ENCODE data around the gene PYROXD2. TPM values are rescaled to one million over a fixed set of nuclear protein-coding genes. Genes with fewer than 3 reads are reported as not detected.

The PYROXD2 gene
- total RNA-seq, 1 donor from 2014 or later: 7.1 TPM

DNA sequence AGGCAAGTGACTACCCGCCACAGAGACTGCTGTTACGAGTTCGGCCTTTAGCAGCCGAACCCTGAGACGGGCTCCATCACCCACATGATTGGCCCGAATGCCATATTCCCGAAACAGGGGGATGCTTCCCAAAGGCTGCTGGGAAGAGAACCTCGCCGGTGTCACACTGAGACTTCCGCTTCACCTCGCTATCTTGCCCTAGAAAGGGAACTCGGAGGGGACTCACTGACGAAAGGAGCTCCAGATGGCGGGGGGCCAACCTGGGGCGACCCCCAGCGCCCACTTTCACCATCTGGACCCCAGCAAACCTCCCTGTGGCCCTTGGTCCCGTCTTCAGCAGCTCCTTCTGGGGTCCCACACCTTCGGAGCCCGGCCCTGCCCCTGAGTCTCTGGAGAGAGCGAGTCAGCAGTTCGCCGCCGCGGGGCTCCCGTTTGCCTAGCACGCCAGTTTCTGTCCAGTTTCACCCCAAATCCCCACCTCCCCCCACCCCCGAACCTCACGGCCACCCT, 31.2 kb upstream of the PYROXD2 start:
- intact Hi-C loops (cut with DNase I): loop anchor here (5.0 to 10.0 kb wide), 2 partner anchors 179 to 691 kb away; partner anchors contain the start of gene LOXL4
- H3K9me3 ChIP-seq: no peaks in the 10 kb centered on the region
- H3K4me3 ChIP-seq: peak overlapping the region; percentile 62 to 65
- peak overlapping the region; percentile 92 for H3K27ac ChIP-seq
- no peaks in the 10 kb centered on the region for H3K27me3 ChIP-seq
- H3K4me1 ChIP-seq: peaks cover 8% of the 10 kb centered on the region
- DNase-seq (ENCODE audit: extremely low spot score in 2 of 2): no peak
- no peak for TF ChIP-seq POLR2A (IDR thresholded peaks at IDR 0.05)
- TF ChIP-seq CTCF (IDR thresholded peaks at IDR 0.05): no peak
- no peak for TF ChIP-seq POLR2AphosphoS5 (IDR thresholded peaks at IDR 0.05; ENCODE audit: insufficient read depth in 1 of 2, low read depth in 1 of 2)
- peaks cover 0 to 22% of the 10 kb centered on the region in 2 donors for H3K36me3 ChIP-seq

DNA sequence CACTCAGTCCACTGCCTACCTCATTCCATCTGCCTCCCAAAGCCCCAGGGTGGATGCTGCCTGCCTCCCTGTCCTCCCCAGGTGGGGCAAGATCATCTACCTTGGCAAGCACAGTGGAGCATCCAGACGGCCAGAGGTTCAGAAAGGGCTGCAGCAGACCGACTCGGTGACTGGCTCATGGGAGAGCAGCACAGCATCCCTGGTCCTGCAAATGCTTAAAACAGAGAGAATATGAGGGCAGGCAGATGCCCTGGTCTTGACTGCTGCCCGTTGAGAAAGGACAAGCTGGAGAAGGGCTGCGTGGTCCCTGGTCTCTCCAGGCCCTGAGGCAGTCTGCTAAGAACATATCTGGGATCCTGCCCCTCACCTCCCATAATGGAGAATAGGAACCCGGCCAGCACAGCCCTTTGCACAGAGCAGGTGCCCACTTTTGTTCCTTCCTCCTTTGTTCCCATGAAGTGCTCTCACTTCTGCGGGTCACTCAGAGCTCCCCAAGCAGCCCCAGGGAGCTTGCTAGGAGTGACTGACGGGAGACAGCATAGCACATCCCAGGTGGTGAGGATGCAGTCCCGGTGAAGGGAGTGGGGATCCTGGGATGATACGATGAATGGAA, 30.3 kb upstream of the PYROXD2 start:
- H3K4me3 ChIP-seq: peak overlapping the region in 1 of 2 donors; percentile 62
- DNase-seq (ENCODE audit: extremely low spot score in 2 of 2): peak in 1 of 2 donors; percentile 77
- peaks cover 0 to 27% of the 10 kb centered on the region in 2 donors for H3K36me3 ChIP-seq
- no peaks in the 10 kb centered on the region for H3K27me3 ChIP-seq
- no peaks in the 10 kb centered on the region for H3K9me3 ChIP-seq
- intact Hi-C loops (cut with DNase I): loop anchor here (5.0 to 10.0 kb wide), 2 partner anchors 178 to 691 kb away; partner anchors contain the start of gene LOXL4
- TF ChIP-seq POLR2AphosphoS5 (IDR thresholded peaks at IDR 0.05; ENCODE audit: insufficient read depth in 1 of 2, low read depth in 1 of 2): no peak
- H3K4me1 ChIP-seq: peaks cover 8% of the 10 kb centered on the region
- peak overlapping the region; percentile 92 for H3K27ac ChIP-seq

DNA sequence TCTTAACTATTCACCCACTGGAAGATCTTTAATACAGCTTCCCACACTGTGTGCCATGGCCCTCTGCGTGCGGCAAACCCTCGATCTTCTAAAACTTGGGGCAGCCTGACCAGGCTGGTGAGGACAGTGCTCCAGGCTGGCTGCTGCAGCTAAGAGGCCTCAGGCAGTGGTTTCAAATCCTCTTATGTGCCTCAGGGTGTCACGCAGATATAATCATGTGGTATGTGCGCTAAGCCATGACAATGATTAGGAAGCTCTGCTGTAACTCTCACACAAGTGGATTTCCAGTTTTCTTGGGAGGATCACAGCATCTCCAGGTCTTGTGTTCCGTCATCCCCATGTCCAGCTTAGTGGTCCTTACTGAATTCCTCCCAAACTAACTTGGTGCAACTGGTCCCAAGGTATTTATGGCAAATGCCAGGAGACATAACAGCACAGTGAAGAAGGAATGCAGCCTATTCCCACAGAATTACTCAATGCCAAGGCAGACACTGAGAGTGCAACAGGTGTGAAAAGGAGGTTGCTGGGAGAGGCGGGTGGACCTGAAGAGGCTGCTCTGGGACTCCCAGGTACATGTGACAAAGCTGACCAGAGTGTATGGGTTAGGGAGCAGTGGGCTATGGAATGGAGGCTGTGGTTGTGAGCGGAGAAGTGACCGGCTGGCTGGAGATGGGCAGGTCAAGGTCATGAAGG, 29.5 kb upstream of the PYROXD2 start:
- Histone ChIP-seq H3K27ac (no peak overlapping the region), H3K27me3 (no peaks in the 10 kb centered on the region), H3K4me3 (no peak overlapping the region), H3K9me3 (no peaks in the 10 kb centered on the region), H3K36me3 (peaks cover 0 to 34% of the 10 kb centered on the region in 2 donors), H3K4me1 (peaks cover 8% of the 10 kb centered on the region)
- intact Hi-C loops (cut with DNase I): loop anchor here (5.0 to 10.0 kb wide), 2 partner anchors 177 to 690 kb away; partner anchors contain the start of gene LOXL4
- no peak for DNase-seq (ENCODE audit: extremely low spot score in 2 of 2)
- TF ChIP-seq CTCF (IDR thresholded peaks at IDR 0.05): no peak
- no peak for TF ChIP-seq POLR2AphosphoS5 (IDR thresholded peaks at IDR 0.05; ENCODE audit: insufficient read depth in 1 of 2, low read depth in 1 of 2)
- no peak for TF ChIP-seq POLR2A (IDR thresholded peaks at IDR 0.05)

GRCh38 chr10:98438715-98439114, 23.7 kb upstream of the PYROXD2 start:
- DNase-seq (ENCODE audit: extremely low spot score in 2 of 2): no peak

More at GRCh38 chr10:98438715-98439114, 23.7 kb upstream of the PYROXD2 start:
- H3K27me3 ChIP-seq: no peaks in the 10 kb centered on the region
- H3K4me1 ChIP-seq: no peaks in the 10 kb centered on the region
- TF ChIP-seq POLR2AphosphoS5 (IDR thresholded peaks at IDR 0.05; ENCODE audit: insufficient read depth in 1 of 2, low read depth in 1 of 2): no peak
- no peak for TF ChIP-seq CTCF (IDR thresholded peaks at IDR 0.05)
- TF ChIP-seq POLR2A (IDR thresholded peaks at IDR 0.05): no peak
- no peaks in the 10 kb centered on the region for H3K9me3 ChIP-seq
- peaks cover 6 to 56% of the 10 kb centered on the region in 2 donors for H3K36me3 ChIP-seq
- H3K27ac ChIP-seq: no peak overlapping the region
- intact Hi-C loops (cut with DNase I): no loop called here
- H3K4me3 ChIP-seq: no peak overlapping the region
